H1 (cell line): ENCODE measurements around the gene CD300LF. TPM values are rescaled to one million over a fixed set of nuclear protein-coding genes. Genes with fewer than 3 reads are reported as not detected.
A peak's percentile ranks its signal among the peaks of the same experiment; 100 is the strongest.

Source experiments
- CTCF ChIA-PET: fragments of 300-600 bp; sonication (Branson Sonifier 250); formaldehyde crosslinking; loops from one replicate; lab custom pipeline; 2021; ENCODE audit not compliant: partially characterized antibody; lab: Charles Lee
- POLR2A ChIA-PET: fragments of 300-600 bp; sonication (Branson Sonifier 250); formaldehyde crosslinking; loops from one replicate; lab custom pipeline; 2021; ENCODE audit warnings: inconsistent platforms; ENCODE audit not compliant: partially characterized antibody; lab: Charles Lee
- DNase-seq, 2 experiments: peaks; one replicate each; pipeline versions ENCODE4 v3.0.0 to v3.0.0-alpha.2; 2010 to 2022; ENCODE audit warnings: low spot score in 2 of 2, low read depth in 1 of 2, mixed read lengths in 1 of 2
- FAIRE-seq: peaks from 2 replicates; lab custom pipeline; 2011; peaks lifted over from hg19 to GRCh38; lab: Jason Lieb, UNC
- H2AFZ ChIP-seq: 2 replicates; pipeline ENCODE4 v1.8.1; 2012; ENCODE audit warnings: low read length, inconsistent platforms
- H2AK5ac ChIP-seq: 2 replicates; pipeline ENCODE4 v1.6.1; 2013; ENCODE audit warnings: low read depth, low read length
- H2BK120ac ChIP-seq: replicated peaks from 2 replicates; pipeline ENCODE3; 2013; ENCODE audit warnings: low read depth, low read length, inconsistent platforms
- H2BK12ac ChIP-seq: 2 replicates; pipeline ENCODE4 v1.6.1; 2013; ENCODE audit warnings: low read depth, low read length
- H2BK15ac ChIP-seq: 2 replicates; pipeline ENCODE4 v1.6.1; 2013; ENCODE audit warnings: low read length
- H2BK20ac ChIP-seq: 2 replicates; pipeline ENCODE4 v1.6.1; 2013; ENCODE audit warnings: low read length
- H2BK5ac ChIP-seq: 2 replicates; pipeline ENCODE4 v1.6.1; 2013; ENCODE audit warnings: low read depth, low read length
- H3K14ac ChIP-seq: 2 replicates; pipeline ENCODE4 v1.6.1; 2013; ENCODE audit warnings: inconsistent platforms; ENCODE audit not compliant: insufficient read length
- H3K18ac ChIP-seq: 2 replicates; pipeline ENCODE4 v1.6.1; 2013; ENCODE audit warnings: low read length; ENCODE audit errors: extremely low read depth
- H3K23ac ChIP-seq: 2 replicates; pipeline ENCODE4 v1.6.1; 2013; ENCODE audit warnings: inconsistent platforms; ENCODE audit not compliant: insufficient read length
- H3K23me2 ChIP-seq: 2 replicates; pipeline ENCODE4 v1.6.1; 2013; ENCODE audit warnings: low read depth, low read length
- H3K27ac ChIP-seq: 2 replicates; pipeline ENCODE4 v1.6.1; 2011; ENCODE audit warnings: low read depth, low read length, inconsistent platforms
- H3K27me3 ChIP-seq, 4 experiments: replicated peaks in 1 of 4; 1 replicate in 1 of 4; 2 replicates in 3 of 4; pipeline versions ENCODE4 v1.6.1 to v1.8.1; 2011 to 2013; ENCODE audit warnings: low read length in 3 of 4, mild to moderate bottlenecking in 3 of 4, inconsistent platforms in 2 of 4, mixed read lengths in 2 of 4, moderate library complexity in 1 of 4; ENCODE audit not compliant: control insufficient read depth in 3 of 4, insufficient read depth in 3 of 4; ENCODE audit errors: extremely low read depth in 1 of 4
- H3K36me3 ChIP-seq, 4 experiments: 2 replicates each; pipeline versions ENCODE4 v1.6.1 to v1.8.1; 2011 to 2013; ENCODE audit warnings: mild to moderate bottlenecking in 4 of 4, low read length in 3 of 4, moderate library complexity in 2 of 4, control low read depth in 1 of 4, inconsistent platforms in 1 of 4; ENCODE audit not compliant: insufficient read depth in 4 of 4, control insufficient read depth in 2 of 4
- H3K4ac ChIP-seq: replicated peaks from 2 replicates; pipeline ENCODE3; 2013; ENCODE audit warnings: low read length, low read depth, mixed read lengths, inconsistent platforms; ENCODE audit not compliant: insufficient read length
- H3K4me1 ChIP-seq, 4 experiments: replicated peaks in 1 of 4; 1 replicate in 1 of 4; 2 replicates in 3 of 4; pipeline versions ENCODE4 v1.6.1 to v1.8.1; 2011 to 2013; ENCODE audit warnings: low read length in 3 of 4, inconsistent platforms in 2 of 4, mixed read lengths in 1 of 4; ENCODE audit not compliant: insufficient read depth in 4 of 4, control insufficient read depth in 3 of 4
- H3K4me2 ChIP-seq, 2 experiments: 2 replicates each; pipeline versions ENCODE4 v1.6.1 to v1.8.1; 2011 to 2013; ENCODE audit warnings: low read depth in 2 of 2, low read length in 2 of 2, control low read depth in 1 of 2, inconsistent platforms in 1 of 2, mild to moderate bottlenecking in 1 of 2; ENCODE audit not compliant: insufficient read depth in 1 of 2
- H3K4me3 ChIP-seq, 4 experiments: fragments of 200-600, 300-600 bp in 1 of 4; sonication (generic), shearing (Covaris generic), sonication (Bioruptor Twin) in 1 of 4; 2 replicates each; pipeline versions ENCODE4 v1.5.1 to v1.8.1; 2011 to 2016; ENCODE audit warnings: low read length in 4 of 4, low read depth in 3 of 4, control low read depth in 2 of 4, inconsistent platforms in 2 of 4, mild to moderate bottlenecking in 2 of 4, mixed read lengths in 1 of 4, moderate library complexity in 1 of 4; ENCODE audit not compliant: insufficient read depth in 2 of 4; ENCODE audit errors: extremely low read depth in 1 of 4
- H3K56ac ChIP-seq: replicated peaks from 2 replicates; pipeline ENCODE3; 2013; ENCODE audit warnings: low read depth, mild to moderate bottlenecking, mixed read lengths, low read length, inconsistent platforms; ENCODE audit not compliant: insufficient read length
- H3K79me1 ChIP-seq: 2 replicates; pipeline ENCODE4 v1.6.1; 2013; ENCODE audit warnings: low read depth, low read length, control low read depth
- H3K79me2 ChIP-seq, 2 experiments: 2 replicates each; pipeline versions ENCODE4 v1.6.1 to v1.8.1; 2012 to 2013; ENCODE audit warnings: low read length in 2 of 2, mild to moderate bottlenecking in 2 of 2, inconsistent platforms in 1 of 2; ENCODE audit not compliant: insufficient read depth in 2 of 2, control insufficient read depth in 1 of 2
- H3K9ac ChIP-seq, 4 experiments: replicated peaks in 1 of 4; 1 replicate in 1 of 4; 2 replicates in 3 of 4; pipeline versions ENCODE4 v1.6.1 to v1.8.1; 2011 to 2013; ENCODE audit warnings: low read depth in 3 of 4, low read length in 3 of 4, control low read depth in 2 of 4, mild to moderate bottlenecking in 2 of 4, moderate library complexity in 2 of 4, inconsistent platforms in 1 of 4; ENCODE audit errors: extremely low read depth in 1 of 4
- H3K9me3 ChIP-seq, 2 experiments: 2 replicates each; pipeline versions ENCODE4 v1.6.1 to v1.8.1; 2012 to 2013; ENCODE audit warnings: mild to moderate bottlenecking in 2 of 2, moderate library complexity in 2 of 2, control low read depth in 1 of 2, inconsistent platforms in 1 of 2, low read depth in 1 of 2, low read length in 1 of 2, mixed read lengths in 1 of 2; ENCODE audit not compliant: insufficient read depth in 2 of 2
- H4K20me1 ChIP-seq, 2 experiments: replicated peaks in 1 of 2; 2 replicates each; pipeline versions ENCODE3 to v1.8.1; 2011 to 2013; ENCODE audit warnings: inconsistent platforms in 2 of 2, low read length in 2 of 2, mild to moderate bottlenecking in 1 of 2; ENCODE audit not compliant: insufficient read depth in 2 of 2, control insufficient read depth in 1 of 2
- H4K5ac ChIP-seq: 2 replicates; pipeline ENCODE4 v1.6.1; 2013; ENCODE audit warnings: low read length, low read depth, mixed read lengths, inconsistent platforms; ENCODE audit not compliant: insufficient read length
- H4K8ac ChIP-seq: 2 replicates; pipeline ENCODE4 v1.8.0; 2013; ENCODE audit warnings: mild to moderate bottlenecking, moderate library complexity, low read length, inconsistent platforms; ENCODE audit not compliant: insufficient read depth; ENCODE audit errors: extremely low read depth
- H4K91ac ChIP-seq: replicated peaks from 2 replicates; pipeline ENCODE3; 2013; ENCODE audit warnings: low read length, mixed read lengths, inconsistent platforms; ENCODE audit not compliant: insufficient read length
- GTF2F1 ChIP-seq: IDR thresholded peaks from 2 replicates; pipeline ENCODE4 v1.6.1; 2012; ENCODE audit warnings: low read depth, low read length, improper control_type of control experiment, borderline replicate concordance
- PHF8 ChIP-seq: fragments of 200-600 bp; sonication (generic); conservative IDR thresholded peaks from 2 replicates; pipeline ENCODE4 v1.7.1; 2012; ENCODE audit warnings: low read depth, mild to moderate bottlenecking, inconsistent platforms, low read length, moderate library complexity
- POLR2A ChIP-seq, 2 experiments: IDR thresholded peaks; 1 replicate in 1 of 2; 2 replicates in 1 of 2; pipeline ENCODE4 v1.6.1; 2011; ENCODE audit warnings: low read depth in 2 of 2, low read length in 2 of 2, mild to moderate bottlenecking in 2 of 2; ENCODE audit errors: control extremely low read depth in 1 of 2
- POLR2AphosphoS5 ChIP-seq: IDR thresholded peaks from 2 replicates; pipeline ENCODE4 v1.6.1; 2011; ENCODE audit warnings: low read depth, low read length
- RAD21 ChIP-seq, 2 experiments: IDR thresholded peaks in 1 of 2; conservative IDR thresholded peaks in 1 of 2; 2 replicates each; pipeline ENCODE4 v1.6.1; 2011; ENCODE audit warnings: low read depth in 2 of 2, low read length in 2 of 2, improper control_type of control experiment in 1 of 2, inconsistent platforms in 1 of 2, mild to moderate bottlenecking in 1 of 2, moderate library complexity in 1 of 2
- SIN3A ChIP-seq, 2 experiments: IDR thresholded peaks in 1 of 2; conservative IDR thresholded peaks in 1 of 2; 2 replicates each; pipeline ENCODE4 v1.6.1; 2011 to 2012; ENCODE audit warnings: low read length in 2 of 2, improper control_type of control experiment in 1 of 2, low read depth in 1 of 2, mild to moderate bottlenecking in 1 of 2
- SIRT6 ChIP-seq: IDR thresholded peaks from one replicate; pipeline ENCODE4 v1.7.1; 2012; ENCODE audit warnings: low read length, inconsistent platforms
- SP1 ChIP-seq: IDR thresholded peaks from 2 replicates; pipeline ENCODE4 v1.6.1; 2011; ENCODE audit warnings: low read depth, low read length
- TAF1 ChIP-seq: IDR thresholded peaks from 2 replicates; pipeline ENCODE4 v1.6.1; 2011; ENCODE audit warnings: mild to moderate bottlenecking, low read depth, low read length
- TBP ChIP-seq: IDR thresholded peaks from 2 replicates; pipeline ENCODE4 v1.6.1; 2011; ENCODE audit warnings: low read depth, low read length, improper control_type of control experiment
- WGBS, 2 experiments: shearing (Covaris generic) in 1 of 2; methylation state at CpG; one replicate each; pipeline versions ENCODE4 v1.1.6 to v1.1.7; 2013 to 2015; ENCODE audit warnings: low lambda C conversion rate in 2 of 2, mixed read lengths in 2 of 2, inconsistent platforms in 1 of 2, low coverage in 1 of 2, missing lambda C conversion rate in 1 of 2; ENCODE audit not compliant: insufficient replicate concordance in 2 of 2, insufficient coverage in 1 of 2, insufficient read length in 1 of 2; ENCODE audit errors: extremely low coverage in 1 of 2, missing lambda C conversion rate in 1 of 2; 5-methylcytosine and 5-hydroxymethylcytosine counted together
- polyA plus RNA-seq, 7 experiments: library from polyadenylated mRNA; depleted of rRNA in 3 of 7; stranded (reverse) in 5 of 7; unstranded in 2 of 7; fragments of >200 nt in 5 of 7; fragments of 200-250 nt in 2 of 7; gene quantifications; 1 replicate in 5 of 7; 2 replicates in 1 of 7; 4 replicates in 1 of 7; pipeline versions ENCODE4 v1.2.1 to v1.2.3, GENCODE V29; 2011 to 2013; ENCODE audit warnings: missing spikeins in 2 of 7, mixed read lengths in 2 of 7
- total RNA-seq: library from RNA; stranded (reverse); fragmentation: NEBNext Ultra II Directional; extraction: Animal tissue kit (Norgen Biotek cat#: 25700); gene quantifications from 2 replicates; pipeline ENCODE4 v1.2.1, GENCODE V29; 2021

CD300LF gene
- total and polyA plus RNA-seq, 2 of the 8 experiments (the other 6 are each of a cell fraction or from before 2014, with no cell fraction given): not detected

DNA sequence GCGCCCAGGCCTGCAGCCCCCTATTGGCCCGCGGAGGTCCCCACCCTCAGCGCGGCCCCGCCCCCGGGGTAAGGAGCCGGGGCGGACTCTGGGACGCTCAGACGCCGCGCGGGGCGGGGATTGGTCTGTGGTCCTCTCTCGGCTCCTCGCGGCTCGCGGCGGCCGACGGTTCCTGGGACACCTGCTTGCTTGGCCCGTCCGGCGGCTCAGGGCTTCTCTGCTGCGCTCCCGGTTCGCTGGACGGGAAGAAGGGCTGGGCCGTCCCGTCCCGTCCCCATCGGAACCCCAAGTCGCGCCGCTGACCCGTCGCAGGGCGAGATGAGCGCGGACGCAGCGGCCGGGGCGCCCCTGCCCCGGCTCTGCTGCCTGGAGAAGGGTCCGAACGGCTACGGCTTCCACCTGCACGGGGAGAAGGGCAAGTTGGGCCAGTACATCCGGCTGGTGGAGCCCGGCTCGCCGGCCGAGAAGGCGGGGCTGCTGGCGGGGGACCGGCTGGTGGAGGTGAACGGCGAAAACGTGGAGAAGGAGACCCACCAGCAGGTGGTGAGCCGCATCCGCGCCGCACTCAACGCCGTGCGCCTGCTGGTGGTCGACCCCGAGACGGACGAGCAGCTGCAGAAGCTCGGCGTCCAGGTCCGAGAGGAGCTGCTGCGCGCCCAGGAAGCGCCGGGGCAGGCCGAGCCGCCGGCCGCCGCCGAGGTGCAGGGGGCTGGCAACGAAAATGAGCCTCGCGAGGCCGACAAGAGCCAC, 36.0 kb upstream of the CD300LF start, which contains the start of gene NHERF1:
NHERF1 (plus strand) TSS at position 100 of the 750 bp plus-strand sequence; CDS start at position 319, 219 bp downstream.
- Histone ChIP-seq H3K27me3 (no peaks in the 10 kb centered on the region), H3K23me2 (peaks cover 13% of the 10 kb centered on the region), H3K27ac (peak within 1 kb of the TSS; percentile 32; the same call in 1 of the 2 replicates), H2BK120ac (no peak within 1 kb of the TSS), H2BK12ac (peak within 1 kb of the TSS; percentile 87; the same call in 1 of the 2 replicates), H3K79me1 (peaks cover 15% of the 10 kb centered on the region), H3K56ac (peak within 1 kb of the TSS; percentile 27), H3K79me2 (peaks cover 7 to 46% of the 10 kb centered on the region in 2 experiments; a peak in 3 of 4 replicates), H3K4me1 (peaks cover 5 to 45% (median 25%) of the 10 kb centered on the region in 4 experiments), H3K23ac (no peak within 1 kb of the TSS), H2BK20ac (peak within 1 kb of the TSS; percentile 48; the same call in 1 of the 2 replicates), H3K9ac (peak within 1 kb of the TSS; percentile 12 to 94 (median 71); a peak in 6 of 7 replicates), H3K36me3 (peaks cover 0 to 5% (median 0%) of the 10 kb centered on the region in 4 experiments; a peak in 1 of 8 replicates), H4K8ac (no peak within 1 kb of the TSS; the same call in none of the 2 replicates), H3K4me2 (peak within 1 kb of the TSS; percentile 79 to 96), H3K18ac (peak within 1 kb of the TSS; percentile 83), H2AK5ac (no peak within 1 kb of the TSS), H2BK15ac (peak within 1 kb of the TSS; percentile 92; the same call in 1 of the 2 replicates), H2AFZ (no peak within 1 kb of the TSS), H3K14ac (no peak within 1 kb of the TSS), H3K4ac (peak within 1 kb of the TSS; percentile 69), H3K4me3 (peak within 1 kb of the TSS; percentile 56 to 91 (median 86)), H3K9me3 (no peaks in the 10 kb centered on the region), H4K20me1 (peaks cover 19 to 26% of the 10 kb centered on the region in 2 experiments), H4K5ac (no peak within 1 kb of the TSS), H4K91ac (peak within 1 kb of the TSS; percentile 86), H2BK5ac (peak within 1 kb of the TSS; percentile 87; the same call in 1 of the 2 replicates)
- POLR2A ChIA-PET: interaction anchor here (0.6 to 9.3 kb wide), 19 partner anchors 7 to 144 kb away, joined by 3 to 70 read pairs (median 4); partner anchors contain the start of genes FADS6, FDXR, NAT9 and RAB37
- CTCF ChIA-PET: interaction anchor here (0.6 to 15.7 kb wide), 13 partner anchors 12 to 146 kb away, joined by 3 to 388 read pairs (median 5); partner anchors contain the start of genes NAT9 and RAB37
- FAIRE-seq (no peak), DNase-seq (peak in 1 of 2 experiments; percentile 94)
- WGBS, 2 experiments: 2% methylated on average over 38 of the region's 90 CpGs; no CpG with 5 or more reads in 1 of the 2 experiments
- TF ChIP-seq POLR2AphosphoS5: peak; percentile 88
- TF ChIP-seq GTF2F1: 0 out of 2 replicates have a peak, but pooled peaks have one; percentile 30
- TF ChIP-seq SIN3A (conservative IDR thresholded peaks at IDR 0.05 in 1 of 2, IDR thresholded peaks at IDR 0.05 in 1 of 2; ENCODE audit: low read depth in 1 of 2, low read length in 2 of 2): peak in 1 of 2 experiments; percentile 36; a peak in 1 of 4 replicates
- peak; percentile 99 for TF ChIP-seq TAF1
- peak in 1 of 2 experiments; percentile 22; a peak in 1 of 4 replicates for TF ChIP-seq RAD21 (IDR thresholded peaks at IDR 0.05 in 1 of 2, conservative IDR thresholded peaks at IDR 0.05 in 1 of 2; ENCODE audit: low read depth in 2 of 2, low read length in 2 of 2)
- peak in 1 of 2 experiments; percentile 94; a peak in 2 of 3 replicates for TF ChIP-seq POLR2A (IDR thresholded peaks at IDR 0.05; ENCODE audit: control extremely low read depth in 1 of 2, low read depth in 2 of 2, low read length in 2 of 2)
- peak; percentile 88 for TF ChIP-seq PHF8
- TF ChIP-seq SP1: peak; percentile 57; the same call in 1 of the 2 replicates
- TF ChIP-seq SIRT6: no peak
- peak; percentile 96 for TF ChIP-seq TBP
